HG03520 (cell line): ENCODE results near the gene PTS.
A peak's percentile ranks its signal among the peaks of the same experiment; 100 is the strongest.
"Not testable (repeated sequence)": the region's sequence is repeated elsewhere in the genome, so short reads cannot be mapped to it uniquely, and the experiment has no call there.

Experiments used
- ATAC-seq: cut with Tn5 transposase; IDR thresholded peaks from one replicate; pipeline ENCODE4 v1.9.1; 2021; ENCODE audit warnings: mild to moderate bottlenecking, moderate library complexity; ENCODE audit not compliant: unreplicated experiment

The PTS gene

GRCh38 chr11:112226062-112226830 lies at the start of gene PTS:
Gene PTS (plus strand): TSS chr11:112226428. CDS start chr11:112226444, 16 bp downstream.
- ATAC-seq, result peak; percentile 94

GRCh38 chr11:112177589-112177988 lies 48.6 kb upstream of the PTS start:
- ATAC-seq, result no peak

GRCh38 chr11:112178428-112178827 lies 47.8 kb upstream of the PTS start:
- no peak for ATAC-seq

GRCh38 chr11:112178936-112179335 lies 47.3 kb upstream of the PTS start:
- no peak for ATAC-seq

GRCh38 chr11:112179601-112180000 lies 46.6 kb upstream of the PTS start:
- no peak for ATAC-seq

- no peak for ATAC-seq
These were observed 43.4 kb upstream of the PTS start for GRCh38 chr11:112182867-112183266.

GRCh38 chr11:112185883-112186282 lies 40.3 kb upstream of the PTS start:
- ATAC-seq, result no peak

- no peak for ATAC-seq
These were observed 39.9 kb upstream of the PTS start for GRCh38 chr11:112186304-112186703.

GRCh38 chr11:112195113-112195512 lies 31.1 kb upstream of the PTS start:
- not testable (repeated sequence) for ATAC-seq

GRCh38 chr11:112195951-112196351 lies 30.3 kb upstream of the PTS start:
- no peak for ATAC-seq

- ATAC-seq, result no peak
These were observed 29.6 kb upstream of the PTS start for GRCh38 chr11:112196519-112197087.

GRCh38 chr11:112199101-112199500 lies 27.1 kb upstream of the PTS start:
- ATAC-seq, result not testable (repeated sequence)

GRCh38 chr11:112200252-112200651 lies 26.0 kb upstream of the PTS start:
- ATAC-seq, result no peak

GRCh38 chr11:112206071-112206470 lies 20.2 kb upstream of the PTS start:
- ATAC-seq, result no peak

- ATAC-seq, result no peak
These were observed 15.3 kb upstream of the PTS start for GRCh38 chr11:112210890-112211289.

GRCh38 chr11:112211536-112211935 lies 14.7 kb upstream of the PTS start:
- ATAC-seq, result no peak

- ATAC-seq, result no peak
These were observed 13.9 kb upstream of the PTS start for GRCh38 chr11:112212290-112212689.

GRCh38 chr11:112212710-112213109 lies 13.5 kb upstream of the PTS start:
- no peak for ATAC-seq

GRCh38 chr11:112213753-112214152 lies 12.5 kb upstream of the PTS start:
- no peak for ATAC-seq

GRCh38 chr11:112215621-112216020 lies 10.6 kb upstream of the PTS start:
- ATAC-seq, result no peak

GRCh38 chr11:112216561-112217105 lies 9.6 kb upstream of the PTS start:
- ATAC-seq, result no peak

GRCh38 chr11:112219476-112220232 lies 6.6 kb upstream of the PTS start:
- peak; percentile 93 for ATAC-seq
